Measurements from ENCODE around the gene MRGPRD. TPM values are rescaled to one million over a fixed set of nuclear protein-coding genes. Genes with fewer than 3 reads are reported as not detected.

MRGPRD gene
- total and polyA plus RNA-seq, 10 of the 15 experiments (the other 5 are each of a cell fraction or from before 2014, with no cell fraction given), result not detected

DNA sequence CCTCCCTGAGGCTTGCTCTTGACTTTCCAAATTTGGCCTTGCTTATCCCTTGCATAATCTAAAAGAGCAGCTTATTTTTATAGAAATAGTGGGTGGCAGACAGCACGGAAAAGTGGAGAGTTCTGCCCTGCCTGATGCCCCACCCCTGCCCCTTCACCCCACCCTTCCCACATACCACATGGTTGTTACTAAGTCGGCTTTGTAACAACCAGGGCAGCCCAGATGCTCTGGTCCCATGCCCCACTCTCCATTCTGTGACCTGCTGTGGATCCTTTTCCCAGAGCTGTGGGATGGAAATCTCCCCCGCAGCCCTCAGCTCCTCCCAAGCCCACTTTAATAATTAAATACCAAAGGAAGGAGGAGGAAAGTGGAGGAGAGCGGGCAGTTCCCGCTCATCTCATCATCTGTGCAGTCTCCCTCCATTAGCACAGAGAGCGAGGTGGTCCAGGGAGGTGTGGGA is 21.4 kb upstream of the MRGPRD start:
- Histone ChIP-seq H3K27me3 (replicated peaks in 1 of 2; ENCODE audit: control insufficient read depth in 2 of 2, insufficient read depth in 2 of 2, low read length in 1 of 2) (peaks cover 1 to 3% of the 10 kb centered on the region in 2 experiments; a peak in 2 of 4 replicates), H3K36me3 (ENCODE audit: control insufficient read depth in 2 of 2, insufficient read depth in 2 of 2, low read length in 1 of 2) (no peaks in the 10 kb centered on the region), H3K9me3 (replicated peaks; ENCODE audit: control insufficient read depth, insufficient read depth, low read length) (no peaks in the 10 kb centered on the region), H3K27ac (ENCODE audit: control insufficient read depth, insufficient read depth) (no peak overlapping the region), H3K4me3 (no peak overlapping the region), H4K20me1 (ENCODE audit: control insufficient read depth, insufficient read depth) (no peaks in the 10 kb centered on the region), H3K9ac (ENCODE audit: control insufficient read depth, insufficient read depth, low read length) (no peak overlapping the region), H2AFZ (ENCODE audit: control insufficient read depth, low read depth, low read length) (no peak overlapping the region), H3K4me2 (ENCODE audit: control insufficient read depth, insufficient read depth) (no peak overlapping the region), H3K4me1 (ENCODE audit: control insufficient read depth, insufficient read depth, low read length) (no peaks in the 10 kb centered on the region; the same call in 1 of the 2 replicates), H3K79me2 (ENCODE audit: control insufficient read depth, insufficient read depth, low read length) (no peaks in the 10 kb centered on the region)
- no peak for TF ChIP-seq MXI1 (IDR thresholded peaks at IDR 0.05; ENCODE audit: low read depth, low read length)
- TF ChIP-seq USF1 (IDR thresholded peaks at IDR 0.05; ENCODE audit: borderline replicate concordance, extremely low read length, insufficient read depth, low read depth, low read length), result no peak
- no peak for TF ChIP-seq KDM1A (IDR thresholded peaks at IDR 0.05; ENCODE audit: borderline replicate concordance)
- no peak for TF ChIP-seq MTA3 (IDR thresholded peaks at IDR 0.05; ENCODE audit: borderline replicate concordance, low read length)
- TF ChIP-seq EZH2 (IDR thresholded peaks at IDR 0.05; ENCODE audit: borderline replicate concordance, control insufficient read depth, low read depth, low read length), result no peak
- TF ChIP-seq BACH1 (IDR thresholded peaks at IDR 0.05; ENCODE audit: borderline replicate concordance), result no peak
- TF ChIP-seq REST (IDR thresholded peaks at IDR 0.05; ENCODE audit: low read depth, low read length), result no peak
- CTCF ChIA-PET, result no interaction called here
- in situ Hi-C loops (cut with MboI), result no loop called here
- 33% methylated on average over 6 of the region's 6 CpGs for WGBS (ENCODE audit: insufficient coverage, insufficient replicate concordance, low lambda C conversion rate, missing lambda C conversion rate)
- SMC1A ChIA-PET (ENCODE audit: uncharacterized antibody, unreplicated experiment), result no interaction called here
- POLR2A ChIA-PET, result no interaction called here
- intact Hi-C loops (cut with micrococcal nuclease; ENCODE audit: unreplicated experiment), result no loop called here
- BruUV-seq (replicated peaks), result no TSS peak
- FAIRE-seq (no peak), DNase-seq (ENCODE audit: low read depth, low spot score) (no peak), ATAC-seq (no peak)
- RAD21 ChIA-PET (ENCODE audit: unreplicated experiment), result no interaction called here

Data from GM12878 (cell line).